ENCODE data around the gene MORN1. TPM values are rescaled to one million over a fixed set of nuclear protein-coding genes. Genes with fewer than 3 reads are reported as not detected.

MORN1 gene
- total RNA-seq, 1 donor from 2014 or later: 7.1 TPM

GRCh38 chr1:2405588-2406295, 14.4 kb upstream of the MORN1 start:
- DNase-seq (ENCODE audit: extremely low read depth, low read depth, low spot score): no peak

DNA sequence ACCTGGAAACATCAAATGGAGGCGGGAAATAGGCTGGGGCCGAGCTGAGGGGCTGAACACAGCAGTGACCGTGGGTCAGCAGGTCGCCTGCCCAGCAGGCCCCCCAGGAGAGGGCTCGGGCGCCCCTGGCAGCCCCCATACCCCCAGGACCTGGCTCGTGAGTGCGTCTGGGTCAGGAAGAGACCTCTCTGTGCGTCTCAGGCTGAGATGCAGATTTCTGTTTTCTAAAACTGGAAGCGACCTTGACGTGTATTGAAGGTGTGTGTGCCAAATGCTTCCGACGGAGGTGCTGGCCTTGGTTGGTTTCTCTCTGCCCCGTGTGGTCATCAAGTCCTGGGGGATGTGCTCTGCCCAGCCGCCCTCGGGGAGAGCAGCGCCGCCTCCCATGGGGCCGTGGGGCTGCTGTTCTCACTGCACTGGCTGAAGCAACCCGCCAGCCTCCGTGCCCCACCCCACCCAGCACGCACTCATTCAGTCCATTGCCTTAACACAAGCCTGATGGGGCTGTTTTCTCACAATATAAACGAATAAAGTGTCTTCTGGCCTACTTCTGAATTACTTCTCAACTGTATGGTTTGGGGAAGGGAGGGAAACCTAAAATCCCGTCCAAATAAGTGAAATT, 13.6 kb upstream of the MORN1 start:
- no peak for DNase-seq (ENCODE audit: extremely low read depth, low read depth, low spot score)

DNA sequence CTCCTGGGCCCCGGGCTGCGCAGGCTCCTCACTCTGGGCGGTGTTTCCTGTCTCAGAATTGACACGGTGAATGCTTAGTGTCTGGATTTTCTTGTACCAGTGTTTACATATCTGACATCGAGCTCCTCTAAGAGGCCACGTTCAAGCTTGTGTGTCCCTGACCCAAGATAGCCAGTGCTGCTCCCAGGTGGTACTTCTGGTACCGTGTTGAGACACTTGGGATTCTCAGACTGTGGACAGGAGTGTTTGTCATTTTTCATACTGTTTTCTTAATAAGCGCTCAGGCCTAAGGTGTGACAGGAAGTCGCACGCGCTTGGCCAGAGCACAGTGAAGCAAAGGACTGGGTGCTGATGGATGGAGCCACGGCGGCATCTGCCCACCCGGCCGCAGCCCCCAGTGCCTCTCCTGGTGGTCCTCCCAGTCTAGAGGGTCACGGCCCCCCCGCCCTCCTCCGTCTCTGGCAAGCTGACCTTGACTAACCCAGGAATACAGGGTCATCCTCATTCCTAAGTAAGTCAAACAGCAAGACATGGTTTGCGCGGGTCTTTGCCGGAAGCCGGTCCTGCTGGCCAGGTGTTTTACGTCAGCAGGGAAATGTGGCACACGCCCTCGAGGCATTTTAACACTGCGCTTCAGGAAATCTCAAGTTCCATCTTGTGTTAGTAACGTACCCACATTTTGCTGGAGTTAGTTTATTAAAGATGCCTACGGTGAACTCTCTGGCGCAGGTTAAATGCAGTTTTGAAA, 13.0 kb upstream of the MORN1 start:
- no peak for DNase-seq (ENCODE audit: extremely low read depth, low read depth, low spot score)

DNA sequence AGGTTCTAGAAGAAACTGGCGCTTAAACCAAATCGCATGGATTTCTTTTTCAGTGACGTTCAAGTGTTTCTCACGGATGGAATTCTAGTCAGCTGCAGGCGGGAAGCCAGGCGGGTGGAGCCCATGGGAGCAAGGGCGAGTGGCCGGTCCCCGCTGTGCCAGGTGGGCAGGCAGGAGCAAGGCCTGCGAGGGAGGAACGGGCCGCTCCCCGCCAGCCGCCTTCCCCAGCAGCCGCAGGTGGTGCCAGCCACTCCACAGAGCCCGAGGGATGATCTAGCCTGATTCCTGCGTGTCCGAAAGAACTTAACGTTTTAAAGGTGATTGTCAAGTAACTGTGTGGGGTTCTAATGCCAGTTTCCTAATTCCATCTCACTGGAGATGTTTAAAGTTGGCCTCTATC, 11.9 kb upstream of the MORN1 start:
- no peak for DNase-seq (ENCODE audit: extremely low read depth, low read depth, low spot score)

DNA sequence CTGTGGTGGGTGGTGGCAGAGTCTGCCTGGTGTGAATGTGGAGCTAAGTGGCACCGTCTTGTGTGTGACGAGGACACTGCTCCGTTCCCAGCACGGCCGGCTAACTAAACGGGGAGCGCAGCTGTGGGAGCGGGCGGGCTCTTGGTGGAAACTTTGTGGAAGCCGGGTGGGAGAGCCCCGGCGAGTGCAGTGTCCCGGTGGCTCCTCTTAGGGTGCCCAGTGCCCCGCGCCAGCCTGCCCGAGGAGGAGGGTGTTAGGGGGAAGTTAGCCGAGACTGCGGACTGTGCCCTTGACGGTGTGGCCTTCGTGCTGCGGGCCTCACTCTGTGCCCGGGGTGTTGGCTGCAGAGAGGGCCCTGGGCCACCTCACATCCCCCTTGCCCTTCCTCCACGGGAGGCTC, 11.1 kb upstream of the MORN1 start:
- no peak for DNase-seq (ENCODE audit: extremely low read depth, low read depth, low spot score)

DNA sequence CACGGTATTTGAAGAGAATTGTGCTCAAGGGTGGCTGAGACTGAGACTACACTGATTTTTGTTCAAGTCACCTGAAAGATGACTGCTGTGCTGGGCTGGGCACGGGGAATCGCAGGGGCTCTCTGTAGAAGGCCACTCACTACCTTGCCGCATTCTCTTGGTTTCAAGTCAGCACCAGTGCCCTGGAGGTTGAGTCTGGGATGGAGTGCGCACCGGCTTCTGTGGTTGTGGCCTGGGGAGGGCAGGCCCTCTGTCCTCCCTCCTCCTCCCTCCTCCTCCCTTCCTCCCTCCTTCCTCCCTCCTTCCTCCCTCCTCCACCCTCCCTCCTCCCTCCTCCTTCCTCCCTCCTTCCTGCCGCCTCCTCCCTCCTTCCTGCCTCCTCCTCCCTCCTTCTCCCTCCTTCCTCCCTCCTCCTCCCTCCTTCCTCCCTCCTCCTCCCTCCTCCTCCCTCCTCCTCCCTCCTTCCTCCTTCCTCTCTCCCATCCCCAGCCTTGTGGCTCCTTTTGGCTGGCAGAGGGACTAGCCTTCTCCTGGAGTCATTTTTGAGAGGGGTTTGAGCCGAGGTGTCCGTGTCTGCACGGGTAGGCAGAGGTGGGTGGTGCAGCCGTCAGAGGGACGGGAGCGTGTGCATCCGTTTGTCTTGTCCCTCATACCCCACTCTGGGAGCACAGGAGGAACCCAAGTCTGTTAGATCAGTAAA, 9.7 kb upstream of the MORN1 start:
- no peak for DNase-seq (ENCODE audit: extremely low read depth, low read depth, low spot score)

GRCh38 chr1:2400576-2400909, 9.2 kb upstream of the MORN1 start:
- no peak for DNase-seq (ENCODE audit: extremely low read depth, low read depth, low spot score)

DNA sequence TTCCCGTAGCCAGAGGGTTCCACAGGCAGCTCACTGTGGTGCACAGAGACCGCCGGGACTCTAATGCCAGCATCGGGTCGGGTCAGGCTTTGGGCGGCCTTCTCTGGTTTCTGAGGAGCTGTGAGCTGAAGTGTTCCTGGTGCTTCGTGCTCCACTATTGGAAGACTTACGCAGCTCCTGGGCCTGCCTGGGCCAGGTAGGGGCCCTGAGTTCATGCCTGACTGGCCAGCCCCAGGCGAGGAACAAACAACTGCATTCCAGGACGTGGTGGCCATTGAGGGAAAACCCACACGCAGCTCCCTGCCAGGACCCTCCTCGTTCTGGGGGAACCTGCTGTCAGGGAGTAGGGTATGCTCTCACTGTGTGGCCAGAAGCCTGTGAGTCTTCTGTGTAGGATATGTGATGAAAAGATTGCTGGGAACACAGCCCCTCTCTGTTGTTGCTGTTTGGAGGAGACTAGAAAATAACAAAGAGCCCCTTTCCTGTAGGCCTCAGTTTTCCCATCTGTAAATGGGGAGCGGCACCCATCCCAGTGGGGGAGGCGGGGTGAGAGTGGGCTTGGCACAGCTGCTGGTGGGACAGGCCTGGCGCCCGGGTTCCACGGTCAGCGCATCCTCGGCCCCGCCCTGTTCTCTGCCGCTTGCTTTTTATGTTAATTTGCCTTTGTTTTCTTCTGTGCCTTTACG, 8.7 kb upstream of the MORN1 start:
- no peak for DNase-seq (ENCODE audit: extremely low read depth, low read depth, low spot score)

- no peak for DNase-seq (ENCODE audit: extremely low read depth, low read depth, low spot score)
Observed at GRCh38 chr1:2398871-2399270, 7.5 kb upstream of the MORN1 start.

DNA sequence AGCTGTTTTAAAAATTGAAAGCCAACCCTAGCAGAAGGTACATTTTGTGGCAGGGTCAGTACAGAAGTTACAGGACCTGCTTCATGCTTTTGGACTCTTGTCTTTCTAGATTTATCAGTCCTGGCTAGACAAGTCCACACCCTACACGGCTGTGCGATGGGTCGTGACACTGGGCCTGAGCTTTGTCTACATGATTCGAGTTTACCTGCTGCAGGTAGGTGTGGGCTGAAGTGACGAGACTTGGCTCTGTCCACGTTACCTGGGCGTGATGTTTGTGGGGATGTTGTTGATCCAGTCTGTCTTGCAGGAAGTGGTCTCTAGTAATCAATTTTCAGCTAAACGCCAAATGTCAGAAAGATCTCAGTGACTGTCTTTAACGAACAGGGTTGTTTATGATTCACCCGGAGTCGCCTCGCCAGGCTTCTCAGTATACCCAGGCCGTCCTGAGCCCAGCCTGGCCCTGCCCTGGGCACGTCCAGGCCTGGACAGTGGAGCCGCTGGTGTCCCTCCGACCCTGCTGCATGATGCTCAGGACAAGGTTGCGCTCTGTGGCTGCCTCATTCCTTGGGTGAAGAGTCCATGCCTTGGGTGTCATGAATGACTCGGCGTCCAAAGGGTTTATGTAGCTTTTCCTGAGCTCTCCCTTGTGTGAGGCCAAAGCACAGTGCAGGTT, 5.8 kb upstream of the MORN1 start:
- no peak for DNase-seq (ENCODE audit: extremely low read depth, low read depth, low spot score)

GRCh38 chr1:2396476-2396875, 5.1 kb upstream of the MORN1 start:
- no peak for DNase-seq (ENCODE audit: extremely low read depth, low read depth, low spot score)

DNA sequence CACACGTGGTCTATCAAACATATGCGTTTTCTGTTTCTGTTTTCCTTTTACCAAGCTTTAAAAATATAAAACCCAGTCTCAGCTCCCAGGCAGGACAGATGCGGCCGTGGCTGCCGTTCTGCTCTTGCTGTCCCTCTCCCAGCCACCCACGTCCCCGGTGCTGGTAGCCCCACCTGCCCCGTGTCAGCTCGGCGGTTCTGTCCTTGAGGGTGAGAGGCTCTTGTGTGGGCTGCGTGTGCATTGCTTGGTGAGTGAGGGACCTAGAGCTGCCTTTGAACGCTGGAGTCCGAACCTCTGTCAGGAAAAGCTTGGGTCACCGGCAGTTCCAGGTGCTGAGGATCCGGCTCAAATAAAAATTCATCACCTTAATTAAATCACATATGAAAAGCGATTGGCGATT, 4.7 kb upstream of the MORN1 start:
- DNase-seq (ENCODE audit: extremely low read depth, low read depth, low spot score): no peak

GRCh38 chr1:2395245-2395644, 3.9 kb upstream of the MORN1 start:
- no peak for DNase-seq (ENCODE audit: extremely low read depth, low read depth, low spot score)

DNA sequence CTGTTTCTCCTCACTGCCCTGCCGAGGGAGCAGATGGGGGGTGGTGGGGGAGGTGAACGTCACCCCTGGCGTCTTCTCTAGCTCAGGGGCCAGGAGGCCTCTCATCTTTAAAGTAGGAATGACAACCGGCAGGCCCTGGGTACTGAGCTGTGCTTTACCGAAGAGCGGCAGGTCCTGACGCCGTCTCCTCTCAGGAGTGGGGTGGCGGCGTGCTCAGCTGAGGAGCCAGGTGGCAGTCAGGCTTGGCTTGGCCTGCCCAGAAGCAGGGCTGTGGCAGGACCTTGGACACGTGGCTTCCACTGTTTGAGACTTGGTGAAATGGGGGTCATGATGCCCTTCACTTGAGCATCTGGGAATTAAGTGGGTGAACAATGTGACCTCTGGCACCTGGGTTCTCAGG, 3.4 kb upstream of the MORN1 start:
- no peak for DNase-seq (ENCODE audit: extremely low read depth, low read depth, low spot score)

GRCh38 chr1:2394220-2394619, 2.9 kb upstream of the MORN1 start:
- no peak for DNase-seq (ENCODE audit: extremely low read depth, low read depth, low spot score)

DNA sequence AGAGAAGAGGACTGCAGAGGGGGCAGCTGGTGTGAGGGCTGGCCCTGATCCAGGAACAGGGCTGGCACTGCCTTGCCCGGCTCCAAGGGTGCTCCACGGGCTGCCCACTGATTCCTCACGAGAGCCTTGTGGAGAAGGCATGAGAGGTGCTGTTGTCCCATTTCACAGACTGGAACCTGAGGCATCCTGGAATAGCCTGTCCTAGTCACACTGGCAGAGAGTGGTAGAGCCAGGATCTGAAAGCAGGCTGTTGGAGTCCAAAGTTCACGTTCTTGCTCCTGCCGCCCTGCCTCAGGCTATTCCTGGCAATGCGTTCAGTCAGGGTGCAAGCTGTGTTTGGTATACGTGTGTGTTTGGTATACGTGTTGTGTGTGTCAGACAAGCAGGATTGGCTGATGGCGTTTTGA, 2.1 kb upstream of the MORN1 start:
- DNase-seq (ENCODE audit: extremely low read depth, low read depth, low spot score): no peak

DNA sequence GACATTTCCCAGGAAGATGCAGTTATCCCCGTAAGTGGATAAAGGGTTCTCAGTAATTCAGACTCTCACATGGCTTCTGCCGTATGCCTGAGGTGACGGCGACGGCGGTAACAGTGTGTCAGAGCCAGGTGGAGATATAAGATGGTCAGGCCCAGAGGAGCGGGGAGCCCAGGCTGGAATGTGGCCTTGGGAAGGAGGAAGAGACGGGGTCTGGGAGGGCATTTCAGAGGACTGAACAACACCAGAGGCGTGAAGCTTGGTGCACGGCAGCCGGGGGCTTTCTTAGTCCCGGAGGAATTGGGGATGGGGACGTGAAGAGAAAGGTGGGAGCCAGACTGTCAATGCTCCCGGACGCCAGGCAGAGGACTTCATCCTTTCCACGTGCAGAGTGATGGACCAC, 1.3 kb upstream of the MORN1 start:
- DNase-seq (ENCODE audit: extremely low read depth, low read depth, low spot score): no peak

GRCh38 chr1:2391931-2392509, 666 bp upstream of the MORN1 start:
- no peak for DNase-seq (ENCODE audit: extremely low read depth, low read depth, low spot score)

- DNase-seq (ENCODE audit: extremely low read depth, low read depth, low spot score): no peak
Observed at GRCh38 chr1:2389644-2390043, 1.7 kb downstream of the MORN1 start.

Measured in glomerular endothelial cell (primary cell).